Measurements from ENCODE around the gene WAPL.
A peak's percentile ranks its signal among the peaks of the same experiment; 100 is the strongest.

The WAPL gene

DNA sequence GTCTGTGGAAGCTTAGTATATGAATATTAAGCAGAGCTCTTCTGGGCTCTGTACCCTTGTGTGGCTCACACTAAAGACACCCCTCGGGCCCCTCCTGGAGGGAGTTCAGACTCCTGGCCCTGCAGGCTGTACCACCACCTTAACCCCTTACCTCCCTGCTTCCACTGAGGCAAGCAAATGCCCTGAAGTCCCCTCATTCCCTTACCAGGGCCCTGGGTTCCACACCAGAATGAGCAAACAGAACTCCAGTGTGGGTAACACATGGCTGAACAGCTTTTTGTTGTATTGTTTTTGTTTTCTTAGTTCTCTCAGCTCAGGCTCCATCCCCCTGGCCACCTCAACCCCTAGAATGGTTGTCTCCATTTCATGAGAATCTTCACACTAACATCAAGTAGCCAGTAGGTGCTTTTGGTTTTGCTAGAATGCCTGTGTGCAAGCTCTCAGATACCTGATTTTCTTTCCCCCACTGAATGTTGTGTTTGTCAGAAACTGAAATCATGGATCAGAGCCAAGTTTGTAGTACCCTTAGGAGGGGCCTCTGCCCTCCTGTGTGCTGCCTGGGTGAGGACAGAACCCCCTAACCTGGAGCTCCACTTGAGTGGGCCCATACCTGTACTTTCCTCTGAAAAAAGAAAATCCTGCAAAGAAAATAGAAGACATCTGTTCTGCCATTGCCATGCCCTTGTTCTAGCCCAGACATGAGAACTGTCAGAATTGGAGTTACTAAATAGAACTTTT lies 2.8 kb upstream of the WAPL start:
- DNase-seq: no peak

DNA sequence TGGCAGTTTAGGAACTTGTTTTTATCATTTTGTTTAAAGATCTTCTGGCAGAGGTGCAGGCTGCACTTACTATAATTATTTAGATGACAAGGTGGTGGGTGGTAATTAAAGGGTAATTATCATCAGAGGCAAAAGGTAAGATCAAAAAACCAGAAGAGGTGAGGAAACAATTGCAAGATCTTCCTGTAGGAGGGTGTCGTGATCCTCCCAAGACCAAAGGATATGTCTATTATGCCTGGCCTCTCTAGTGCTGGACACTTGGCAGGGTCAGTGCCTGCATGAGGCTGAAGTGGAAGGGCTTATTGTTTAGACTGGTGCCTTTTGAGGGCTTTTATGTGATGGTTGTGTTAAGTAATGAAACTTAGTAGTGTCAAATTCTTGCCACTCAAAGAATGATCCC lies 1.8 kb upstream of the WAPL start:
- no peak for DNase-seq

DNA sequence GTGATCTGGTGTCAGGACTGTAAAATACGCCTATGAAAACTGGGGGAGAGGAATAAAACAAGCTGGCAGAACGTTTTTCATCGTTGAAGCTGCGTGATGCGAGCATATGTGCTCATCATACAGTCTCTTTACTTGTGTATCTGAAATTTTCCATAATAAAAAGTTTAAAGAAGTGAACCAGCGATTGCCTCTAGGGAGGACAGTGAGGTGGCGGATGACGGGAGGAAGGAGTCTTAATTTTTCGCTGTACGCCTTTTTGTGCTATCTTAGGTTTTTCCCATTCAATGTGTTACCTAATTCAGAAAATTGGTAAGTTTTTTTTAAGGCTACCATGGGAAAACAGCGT lies 891 bp upstream of the WAPL start:
- DNase-seq: peak; percentile 39 to 46

DNA sequence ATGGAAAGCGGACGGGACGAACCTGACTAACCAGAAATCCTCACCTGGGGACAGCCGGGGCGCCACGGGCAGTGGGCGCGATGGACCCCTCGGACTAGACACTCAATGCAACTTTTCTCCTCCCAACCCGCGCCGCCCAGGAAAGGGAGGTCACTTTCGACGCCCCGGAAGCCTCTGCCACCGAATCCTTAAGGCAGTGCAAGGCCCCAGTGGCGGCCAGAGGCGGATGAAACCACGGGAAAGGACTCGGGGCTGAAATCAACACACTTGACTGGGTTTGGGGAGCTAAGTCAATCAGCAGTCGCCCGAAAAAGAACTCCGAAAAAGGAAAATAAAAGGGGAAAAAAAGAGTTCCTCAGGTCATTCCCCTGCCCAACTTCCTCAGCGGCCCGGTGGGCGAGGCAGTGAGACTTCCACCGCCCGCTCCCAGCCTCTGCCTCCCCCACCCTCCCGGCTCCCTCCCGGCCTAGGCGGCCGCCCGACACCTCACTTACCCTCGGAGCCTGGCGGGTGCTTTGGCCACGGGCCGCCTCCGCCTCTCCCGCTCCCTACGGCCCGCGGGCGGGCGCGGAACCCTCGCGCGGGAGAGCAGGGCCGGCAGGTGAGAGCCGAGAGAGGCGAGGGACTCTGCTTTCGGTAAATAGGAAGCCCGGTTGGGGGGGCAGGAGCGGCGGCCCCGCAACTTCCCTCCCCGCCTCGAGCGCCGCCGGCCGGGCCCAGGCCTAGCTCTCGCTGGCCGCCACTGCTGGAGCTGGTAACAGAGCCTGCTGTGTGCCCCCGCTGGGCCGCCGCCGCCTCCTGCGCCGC lies 518 bp downstream of the WAPL start:
- peak; percentile 64 to 77 for DNase-seq

DNA sequence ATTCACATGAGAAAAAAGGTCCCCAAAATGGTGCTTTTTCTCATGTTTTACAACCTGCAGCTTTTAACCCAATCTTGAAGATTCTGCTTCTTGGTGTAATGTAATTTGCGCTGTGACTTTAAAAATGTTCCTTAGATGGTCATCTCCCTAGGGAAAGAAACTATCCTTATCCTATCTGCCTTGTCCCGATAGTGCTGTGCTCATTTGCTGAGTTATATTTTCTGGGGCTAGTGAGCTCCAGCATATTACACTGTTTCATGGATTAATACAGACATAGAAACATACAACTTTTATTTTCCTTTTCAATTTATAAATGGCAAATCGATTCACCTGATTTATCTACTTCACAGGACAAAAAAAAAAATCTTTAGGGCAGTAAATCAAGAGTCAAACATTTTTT lies 2.8 kb downstream of the WAPL start:
- DNase-seq: no peak

DNA sequence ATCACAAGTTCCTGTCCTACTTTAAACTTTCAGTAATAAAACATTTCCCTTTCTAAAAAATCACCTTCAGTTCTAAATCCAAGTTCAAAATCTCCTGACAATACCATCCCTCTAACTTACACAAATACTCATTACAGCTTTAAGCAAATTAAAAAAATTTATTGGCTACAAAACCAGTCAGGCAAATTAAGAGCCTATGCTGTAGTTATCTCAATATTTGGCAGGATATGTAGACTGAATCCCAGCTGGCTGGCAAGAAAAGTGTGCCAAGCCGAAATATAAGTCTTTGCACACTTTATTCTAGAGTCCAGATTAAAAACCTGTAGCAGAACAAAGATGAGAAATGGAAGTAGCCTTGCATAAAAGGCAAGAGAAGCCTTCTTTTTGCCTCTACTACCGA lies 9.5 kb downstream of the WAPL start:
- DNase-seq: no peak

DNA sequence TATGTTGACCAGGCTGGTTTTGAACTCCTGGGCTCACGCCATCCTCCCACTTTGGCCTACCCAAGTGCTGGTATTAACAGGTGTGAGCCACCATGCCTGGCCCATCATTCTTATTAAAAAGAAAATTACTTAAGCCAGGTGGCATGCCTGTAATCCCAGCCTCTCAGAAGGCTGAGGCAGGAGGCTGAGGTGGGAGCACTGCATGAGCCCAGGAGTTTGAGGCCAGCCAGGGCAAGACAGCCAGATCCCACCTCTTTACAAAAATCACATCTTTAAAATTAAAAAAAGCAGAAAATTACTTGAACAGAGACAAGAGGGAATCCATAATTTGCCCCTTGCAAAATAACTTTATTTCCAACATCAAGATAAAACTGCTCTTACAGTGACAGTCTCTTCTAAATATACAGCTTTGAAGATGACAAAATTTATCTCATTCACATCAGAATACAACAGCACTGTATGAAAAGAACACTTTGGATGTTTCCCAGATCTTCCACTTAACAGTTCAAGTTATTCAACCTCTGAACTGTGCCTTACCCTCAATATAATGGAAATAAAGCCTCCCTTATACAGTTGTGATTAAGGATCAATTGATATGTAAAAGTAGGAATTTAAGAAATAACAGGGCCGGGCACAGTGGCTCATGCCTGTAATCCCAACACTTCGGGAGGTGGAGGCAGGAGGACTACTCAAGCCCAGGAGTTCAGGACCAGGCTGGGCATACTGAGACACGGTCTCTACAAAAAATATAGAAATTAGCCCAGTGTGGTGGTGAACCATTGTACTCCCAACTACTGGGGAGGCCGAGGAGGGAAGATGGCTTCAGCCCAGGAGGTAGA lies 10.3 kb downstream of the WAPL start:
- no peak for DNase-seq

DNA sequence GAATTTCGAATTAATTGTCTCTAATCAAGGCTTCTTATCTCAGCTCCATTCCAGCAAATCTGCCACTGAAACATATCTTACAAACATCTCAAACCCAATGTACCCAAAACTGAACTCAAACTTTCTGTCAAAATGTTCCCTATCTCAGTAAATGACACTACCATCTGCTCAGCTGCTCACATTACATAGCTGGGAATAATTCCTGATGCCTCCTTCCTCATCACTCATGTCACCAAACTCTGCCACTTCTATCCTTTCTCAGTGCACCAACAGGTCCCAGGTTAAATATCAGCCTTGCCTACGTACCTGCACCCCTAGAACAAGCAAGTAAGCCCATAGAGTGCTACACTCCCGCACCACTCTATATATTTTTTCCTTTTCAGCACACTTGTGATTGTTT lies 12.4 kb downstream of the WAPL start:
- DNase-seq: no peak

DNA sequence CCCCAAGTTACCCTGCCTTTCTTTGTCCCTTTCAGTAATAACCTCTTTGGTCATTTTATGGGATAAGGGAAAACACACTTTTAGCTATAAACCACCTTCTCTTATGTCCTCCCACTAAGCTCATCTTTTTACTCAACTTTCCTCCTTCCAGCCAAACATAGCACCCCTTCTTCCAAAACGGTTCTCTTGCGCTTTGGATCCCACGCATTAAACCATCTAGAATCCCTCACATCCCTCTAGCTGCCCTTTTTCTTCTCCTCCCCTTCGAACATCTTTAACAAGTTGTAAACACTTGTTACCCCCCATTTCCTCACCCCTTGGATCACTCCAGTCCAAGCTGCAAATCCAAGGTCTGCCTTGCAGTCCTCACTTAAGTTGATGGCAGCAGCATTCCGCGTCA lies 13.4 kb downstream of the WAPL start:
- no peak for DNase-seq

DNA sequence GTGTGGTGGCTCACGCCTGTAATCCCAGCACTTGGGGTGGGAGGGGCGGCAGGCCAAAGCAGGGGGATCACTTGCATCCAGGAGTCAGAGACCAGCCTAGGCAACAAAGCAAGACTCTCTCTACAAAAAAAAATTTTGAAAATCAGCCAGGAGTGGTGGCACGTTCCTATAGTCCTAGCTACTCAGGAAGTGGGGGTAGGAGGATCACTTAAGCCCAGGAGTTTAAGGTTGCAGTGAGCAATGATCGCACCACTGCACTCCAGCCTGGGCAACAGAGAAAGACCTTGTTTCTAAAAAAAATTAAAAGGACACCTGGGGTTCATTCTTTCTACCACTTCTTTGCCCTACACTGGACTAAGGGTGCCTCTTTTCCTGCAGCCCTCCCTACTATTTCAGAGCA lies 15.1 kb downstream of the WAPL start:
- DNase-seq: peak; percentile 28 to 30

DNA sequence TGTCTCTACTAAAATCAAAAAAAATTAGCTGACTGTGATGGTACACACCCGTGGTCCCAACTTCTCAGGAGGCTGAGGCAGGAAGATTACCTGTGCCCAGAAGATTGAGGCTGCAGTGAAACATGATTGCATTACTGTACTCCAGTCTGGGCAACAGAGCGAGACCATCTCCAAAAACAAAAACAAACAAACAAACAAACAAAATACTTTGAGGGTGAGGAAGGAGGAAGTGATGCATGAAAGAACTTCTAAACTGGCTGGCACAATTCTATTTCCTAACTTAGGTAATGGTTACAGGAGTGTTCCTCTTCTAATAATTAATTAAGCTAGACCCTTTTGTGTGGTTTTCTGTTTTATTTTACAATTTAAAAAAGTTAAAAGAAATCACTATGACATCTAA lies 15.5 kb downstream of the WAPL start:
- DNase-seq: no peak

DNA sequence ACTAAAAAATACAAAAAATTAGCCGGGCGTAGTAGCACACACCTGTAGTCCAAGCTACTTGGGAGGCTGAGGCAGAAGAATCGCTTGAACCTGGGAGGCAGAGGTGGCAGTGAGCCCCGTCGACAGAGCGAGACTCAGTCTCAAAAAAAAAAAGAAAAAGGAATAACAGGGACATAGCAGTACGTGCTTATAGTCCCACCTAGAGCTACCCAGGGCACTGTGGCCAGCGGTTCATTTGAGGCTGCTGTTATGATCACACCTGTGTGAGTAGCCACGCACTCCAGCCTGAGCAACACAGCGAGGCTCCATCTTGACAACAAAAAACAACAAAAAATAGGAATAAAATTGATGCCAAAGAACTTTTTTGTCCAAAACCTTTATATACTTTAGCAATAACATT lies 17.1 kb downstream of the WAPL start:
- DNase-seq: no peak

DNA sequence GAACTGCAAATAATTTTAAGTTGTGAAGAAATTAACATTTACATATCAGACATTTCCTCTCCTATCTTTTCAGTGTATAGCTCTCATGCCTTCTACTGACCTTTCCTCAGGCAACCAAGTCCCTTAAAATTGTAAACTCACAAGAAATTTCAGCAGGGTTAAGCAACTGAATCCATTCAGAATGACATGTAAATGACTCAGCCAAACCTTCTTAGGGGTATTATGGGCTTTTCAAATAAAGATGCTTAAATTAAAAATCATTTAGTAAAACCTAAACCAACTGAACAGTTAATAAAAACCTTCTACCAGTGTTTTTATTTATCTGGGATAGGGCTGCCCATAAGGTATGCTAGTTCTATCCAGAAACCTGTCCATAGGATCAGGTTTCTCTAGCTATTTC lies 20.7 kb downstream of the WAPL start:
- no peak for DNase-seq

DNA sequence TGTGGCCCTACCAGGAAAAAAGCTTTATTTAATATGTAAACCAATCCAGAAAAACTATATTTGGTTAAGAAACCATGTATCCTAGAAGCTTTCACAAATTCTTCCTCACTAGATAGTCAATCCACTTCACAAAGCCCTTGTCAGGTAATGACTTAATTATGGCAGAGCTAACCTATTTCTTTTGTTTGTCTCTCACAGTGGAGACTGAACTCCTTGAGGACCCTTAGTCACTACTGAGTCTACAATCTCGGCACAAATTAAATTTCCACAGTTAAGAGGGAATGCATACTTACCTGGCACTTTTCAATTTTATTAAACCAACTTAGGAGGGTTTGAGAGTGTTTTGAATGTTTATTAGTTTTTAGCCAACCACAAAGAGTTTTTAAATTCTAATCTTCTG lies 23.0 kb downstream of the WAPL start:
- DNase-seq: no peak

DNA sequence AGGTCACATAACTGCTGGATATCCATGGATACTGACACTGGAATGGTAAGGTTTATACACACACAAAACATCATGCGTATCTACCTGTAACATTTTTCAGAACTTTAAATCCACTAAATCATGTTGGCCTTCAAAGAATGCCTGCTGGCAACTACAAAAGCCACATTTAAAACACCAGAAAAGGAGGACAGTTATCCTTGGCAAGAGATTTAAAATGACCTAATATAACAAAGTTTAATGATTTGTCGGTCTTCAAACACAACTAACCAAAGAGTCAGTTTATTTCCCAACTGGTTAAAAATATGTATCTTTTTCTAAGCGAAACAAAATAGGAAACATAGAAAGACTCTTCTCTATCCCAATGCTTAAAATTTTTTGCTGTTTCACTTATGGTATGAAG lies 24.0 kb downstream of the WAPL start:
- DNase-seq: no peak

DNA sequence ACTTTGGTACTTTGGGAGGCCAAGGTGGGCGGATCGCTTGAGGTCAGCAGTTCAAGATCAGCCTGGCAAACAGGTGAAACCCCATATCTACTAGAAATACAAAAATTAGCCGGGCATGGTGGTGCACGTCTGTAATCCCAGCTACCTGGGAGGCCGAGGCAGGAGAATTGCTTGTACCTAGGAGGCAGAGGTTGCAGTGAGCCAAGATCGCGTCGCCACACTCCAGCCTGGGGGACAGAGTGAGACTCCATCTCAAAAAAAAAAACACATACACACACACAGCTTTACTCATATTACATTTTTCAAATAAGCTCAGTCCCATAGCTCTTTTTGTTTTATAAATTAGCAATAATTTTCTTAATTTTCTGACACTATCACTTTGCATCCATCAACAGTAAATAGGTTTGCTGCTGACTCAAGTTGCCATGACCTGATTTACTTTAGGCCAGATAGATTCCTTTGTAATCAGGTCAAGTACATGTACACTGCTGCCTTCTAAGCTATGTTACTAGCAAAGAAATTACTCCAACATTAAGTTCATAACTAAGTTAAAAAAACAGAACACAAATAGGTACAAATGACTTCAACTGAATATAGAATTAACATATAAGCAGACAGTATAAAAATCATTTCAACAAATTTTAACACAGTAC lies 31.5 kb downstream of the WAPL start:
- DNase-seq: no peak

DNA sequence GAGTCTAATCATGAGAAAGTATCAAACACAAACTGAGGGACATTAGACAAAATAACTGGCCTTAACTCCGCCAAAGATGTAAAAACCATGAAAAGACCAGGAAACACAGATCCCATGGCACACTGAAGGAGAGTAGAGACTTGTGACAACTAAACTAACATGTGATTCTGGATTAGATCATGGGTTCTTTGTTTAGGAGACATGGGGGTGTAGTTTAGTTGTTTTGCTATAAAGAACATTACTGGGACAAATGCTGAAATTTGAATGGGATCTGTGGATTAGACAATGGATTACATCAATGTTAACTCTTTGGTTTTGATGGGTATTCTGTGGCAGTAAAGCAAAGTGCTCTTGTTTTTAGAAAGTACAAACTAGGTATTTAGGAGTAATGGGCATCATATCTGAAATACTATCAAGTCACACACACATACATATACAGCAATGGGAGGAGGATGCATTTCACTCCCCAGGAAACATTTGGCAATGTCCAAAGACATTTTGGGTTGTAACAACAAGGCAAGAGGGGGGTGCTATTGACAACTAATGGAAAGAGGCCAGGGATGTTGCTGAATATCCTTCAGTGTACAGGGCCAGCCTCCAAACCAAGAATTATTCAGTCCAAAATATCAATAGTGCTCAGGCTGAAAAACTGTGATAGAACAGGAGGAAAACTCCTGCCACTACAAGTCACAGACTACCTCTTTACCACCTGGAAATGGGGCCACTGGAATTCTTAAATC lies 32.4 kb downstream of the WAPL start:
- no peak for DNase-seq

DNA sequence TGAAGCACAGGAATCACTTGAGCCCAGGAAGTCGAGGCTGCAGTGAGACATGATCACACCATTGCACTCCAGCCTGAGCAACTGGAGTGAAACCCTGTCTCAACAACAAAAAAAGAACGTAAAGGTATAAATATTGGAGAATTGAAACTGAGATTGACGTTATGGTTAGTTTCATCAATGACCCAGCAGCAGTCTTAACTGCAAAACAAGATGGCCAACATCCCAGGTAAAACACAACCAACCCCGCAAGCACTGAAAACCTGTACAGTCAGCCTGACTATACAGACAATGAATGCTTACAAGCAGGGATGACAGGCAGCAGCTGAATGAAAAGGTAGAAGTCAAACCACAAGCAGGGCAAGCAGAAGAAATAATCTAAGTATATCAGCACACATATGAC lies 34.7 kb downstream of the WAPL start:
- no peak for DNase-seq

DNA sequence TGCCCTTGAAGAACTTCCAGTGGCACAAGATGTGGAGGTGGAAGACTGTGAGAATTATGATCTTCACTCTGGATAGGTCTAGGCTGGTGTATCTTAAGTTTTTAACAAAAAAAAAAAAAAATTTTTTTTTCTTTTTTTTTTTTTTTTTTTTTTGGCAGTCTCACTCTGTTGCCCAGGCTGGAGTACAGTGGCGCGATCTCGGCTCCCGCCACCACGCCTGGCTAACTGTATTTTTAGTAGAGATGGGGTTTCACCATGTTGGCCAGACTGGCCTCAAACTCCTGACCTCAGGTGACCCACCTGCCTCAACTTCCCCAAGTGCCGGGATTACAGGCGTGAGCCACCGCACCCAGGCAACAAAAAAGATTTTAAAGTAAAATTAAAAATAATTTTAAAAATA lies 37.9 kb downstream of the WAPL start:
- DNase-seq: no peak

DNA sequence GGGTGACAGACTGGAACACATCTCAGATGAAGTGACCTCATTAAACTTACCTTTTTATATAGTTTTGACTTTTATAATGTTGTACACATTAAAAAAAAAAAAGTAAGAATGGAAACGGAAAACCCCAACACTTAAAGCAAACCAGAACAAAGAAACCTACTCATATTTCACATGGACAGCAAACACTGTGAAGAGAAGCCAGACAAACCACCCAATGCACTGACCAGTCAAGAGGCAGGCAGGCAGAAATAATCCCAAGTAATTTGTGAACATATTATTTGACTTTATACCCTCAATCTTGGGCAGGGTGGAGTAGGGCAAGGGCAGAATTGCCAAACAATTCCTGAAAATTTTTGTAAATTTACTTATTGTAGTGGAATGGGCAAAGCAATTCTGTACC lies 39.8 kb downstream of the WAPL start:
- DNase-seq: no peak

DNA sequence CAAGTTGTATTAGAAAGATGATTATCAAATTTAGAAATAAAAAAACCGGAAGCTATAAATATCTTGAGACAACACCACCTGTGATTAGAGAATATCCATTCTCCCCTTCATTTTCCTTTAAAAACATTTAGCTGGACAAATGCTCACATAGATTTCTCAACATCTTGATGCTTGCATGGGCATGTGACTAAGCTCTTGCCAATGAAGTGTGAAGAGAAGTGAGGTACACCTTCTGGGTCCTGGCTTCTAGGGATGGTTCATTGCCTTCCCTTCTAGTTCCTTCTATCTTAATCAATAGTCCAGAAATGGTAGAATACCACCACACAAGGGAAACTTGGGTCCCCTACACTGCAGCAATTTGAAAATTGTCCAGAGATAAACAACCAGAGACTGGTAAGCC lies 41.0 kb downstream of the WAPL start:
- DNase-seq: no peak

DNA sequence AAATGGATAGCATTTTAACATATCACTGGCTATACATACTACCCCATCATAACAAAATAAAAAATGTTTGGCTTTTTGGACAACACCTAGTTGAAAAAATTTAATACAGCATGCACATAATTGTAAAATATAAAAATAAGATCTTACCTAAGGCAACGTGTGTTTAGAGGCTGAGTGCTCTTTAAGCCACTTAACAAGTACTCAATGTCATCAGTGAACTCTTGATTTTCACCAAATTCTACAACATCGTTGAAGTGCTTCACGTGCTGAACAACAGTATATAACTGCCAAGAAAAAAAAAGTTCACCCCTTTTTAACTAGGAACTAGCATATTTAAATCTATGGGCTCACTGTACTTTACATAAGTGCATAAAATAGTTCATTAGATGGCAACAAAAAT lies 49.5 kb downstream of the WAPL start:
- no peak for DNase-seq

Measured in Kasumi-1 (cell line).